DMS153 (cell line): ENCODE results near the gene TDRD10.
"Not testable (repeated sequence)": the region's sequence is repeated elsewhere in the genome, so short reads cannot be mapped to it uniquely, and the experiment has no call there.

ENCODE experiments used
- DNase-seq: peaks from one replicate; lab custom pipeline; 2025; lab: John Stamatoyannopoulos, UW

The TDRD10 gene

GRCh38 chr1:154479764-154480421 lies 22.1 kb upstream of the TDRD10 start:
- DNase-seq = peak; percentile 80

GRCh38 chr1:154481053-154481452 lies 21.0 kb upstream of the TDRD10 start:
- DNase-seq = no peak

- DNase-seq = peak; percentile 19
These were observed 17.8 kb upstream of the TDRD10 start for GRCh38 chr1:154483941-154484803.

- no peak for DNase-seq
These were observed 16.9 kb upstream of the TDRD10 start for GRCh38 chr1:154485106-154485505.

- DNase-seq = no peak
These were observed 16.0 kb upstream of the TDRD10 start for GRCh38 chr1:154485910-154486496.

GRCh38 chr1:154486756-154487155 lies 15.3 kb upstream of the TDRD10 start:
- not testable (repeated sequence) for DNase-seq

- no peak for DNase-seq
These were observed 13.1 kb upstream of the TDRD10 start for GRCh38 chr1:154488922-154489321.

- DNase-seq = no peak
These were observed 12.2 kb upstream of the TDRD10 start for GRCh38 chr1:154489695-154490274.

- no peak for DNase-seq
These were observed 11.7 kb upstream of the TDRD10 start for GRCh38 chr1:154490317-154490716.

GRCh38 chr1:154492115-154492514 lies 9.9 kb upstream of the TDRD10 start:
- DNase-seq = no peak

- DNase-seq = no peak
These were observed 8.7 kb upstream of the TDRD10 start for GRCh38 chr1:154493276-154493675.

- no peak for DNase-seq
These were observed 6.3 kb upstream of the TDRD10 start for GRCh38 chr1:154495496-154496273.

- no peak for DNase-seq
These were observed 5.6 kb upstream of the TDRD10 start for GRCh38 chr1:154496383-154496782.

- DNase-seq = no peak
These were observed 4.8 kb upstream of the TDRD10 start for GRCh38 chr1:154497026-154497806.

GRCh38 chr1:154499446-154499845 lies 2.6 kb upstream of the TDRD10 start:
- DNase-seq = no peak

- no peak for DNase-seq
These were observed 1.5 kb upstream of the TDRD10 start for GRCh38 chr1:154500533-154500932.

GRCh38 chr1:154501423-154502065 lies 475 bp upstream of the TDRD10 start:
- no peak for DNase-seq

GRCh38 chr1:154502744-154503115 lies 711 bp downstream of the TDRD10 start:
- no peak for DNase-seq

- no peak for DNase-seq
These were observed 1.9 kb downstream of the TDRD10 start for GRCh38 chr1:154503898-154504297.

GRCh38 chr1:154512760-154513159 lies 10.7 kb downstream of the TDRD10 start:
- no peak for DNase-seq
